Measurements from ENCODE around the gene CAVIN1.

GRCh38 chr17:42467889-42468288 lies 44.8 kb upstream of the CAVIN1 start:
- no peak for TF ChIP-seq CTCF (conservative IDR thresholded peaks at IDR 0.05; ENCODE audit: low read depth in 2 of 2)
- TF ChIP-seq REST (IDR thresholded peaks at IDR 0.05; ENCODE audit: unreplicated experiment), result no peak
- no peak for TF ChIP-seq EZH2 (IDR thresholded peaks at IDR 0.05; ENCODE audit: low read depth, unreplicated experiment)
- no peak for TF ChIP-seq POLR2AphosphoS5 (IDR thresholded peaks at IDR 0.05; ENCODE audit: low read depth)
- no peak for TF ChIP-seq STAT1 (IDR thresholded peaks at IDR 0.05; ENCODE audit: unreplicated experiment)
- no peak for TF ChIP-seq CREB1 (CRISPR knock-in tag; IDR thresholded peaks at IDR 0.05; ENCODE audit: low read depth)

Data from GM23338 (cell line).